OCI-LY7 (cell line): ENCODE data around the gene UGP2. TPM values are rescaled to one million over a fixed set of nuclear protein-coding genes. Genes with fewer than 3 reads are reported as not detected.

Experiments
- BruUV-seq: library from RNA; stranded (reverse); fragments of 400-500 nt; replicated peaks from 2 replicates; lab custom pipeline; 2021; lab: Mats Ljungman, UMichigan
- CTCF ChIA-PET: fragments of 300-600 bp; sonication (Branson Sonifier 250); formaldehyde crosslinking; loops from one replicate; lab custom pipeline; 2022; ENCODE audit warnings: antibody characterized with exemption; ENCODE audit not compliant: unreplicated experiment; lab: Charles Lee
- POLR2A ChIA-PET: fragments of 300-600 bp; sonication (Branson Sonifier 250); formaldehyde crosslinking; loops from one replicate; lab custom pipeline; 2022; ENCODE audit warnings: antibody characterized with exemption; lab: Charles Lee
- DNase-seq: peaks from one replicate; pipeline ENCODE4 v3.0.0-alpha.2; 2015; ENCODE audit warnings: low spot score
- H2AFZ ChIP-seq: fragments of 200-600 bp; sonication (generic), shearing (Covaris generic); 2 replicates; pipeline ENCODE4 v1.6.1; 2014; ENCODE audit warnings: mild to moderate bottlenecking, antibody characterized with exemption, low read length, moderate library complexity
- H3K27ac ChIP-seq: fragments of 200-600 bp; sonication (generic); 2 replicates; pipeline ENCODE4 v1.5.1; 2014; ENCODE audit warnings: mixed run types, low read depth, mild to moderate bottlenecking, moderate library complexity, low read length, inconsistent platforms; ENCODE audit not compliant: poor library complexity, severe bottlenecking
- H3K36me3 ChIP-seq: fragments of 200-600 bp; sonication (generic); 2 replicates; pipeline ENCODE4 v1.6.1; 2014; ENCODE audit warnings: mild to moderate bottlenecking, antibody characterized with exemption, low read length, moderate library complexity, mixed read lengths; ENCODE audit not compliant: insufficient read depth
- H3K4me1 ChIP-seq: fragments of 200-600 bp; sonication (generic); 2 replicates; pipeline ENCODE4 v1.5.1; 2014; ENCODE audit warnings: mild to moderate bottlenecking, low read length; ENCODE audit not compliant: insufficient read depth, poor library complexity, severe bottlenecking
- H3K4me2 ChIP-seq: fragments of 200-600 bp; sonication (generic); 2 replicates; pipeline ENCODE4 v1.6.1; 2014; ENCODE audit warnings: mild to moderate bottlenecking, low read length
- H3K4me3 ChIP-seq: fragments of 200-600 bp; sonication (generic); 2 replicates; pipeline ENCODE4 v1.5.1; 2014; ENCODE audit warnings: mild to moderate bottlenecking, low read depth, low read length; ENCODE audit not compliant: poor library complexity, severe bottlenecking
- H3K79me2 ChIP-seq: fragments of 200-600 bp; sonication (generic); 2 replicates; pipeline ENCODE4 v1.6.1; 2016; ENCODE audit warnings: low read depth, mild to moderate bottlenecking, low read length, moderate library complexity, mixed read lengths; ENCODE audit not compliant: insufficient read depth
- H3K9me2 ChIP-seq: fragments of 200-600 bp; sonication (generic); 2 replicates; pipeline ENCODE4 v1.6.1; 2016; ENCODE audit warnings: mild to moderate bottlenecking, low read length, mixed read lengths; ENCODE audit not compliant: insufficient read depth
- H3K9me3 ChIP-seq: fragments of 200-600 bp; sonication (generic); 2 replicates; pipeline ENCODE4 v1.6.1; 2014; ENCODE audit warnings: mild to moderate bottlenecking, mixed run types, low read length, mixed read lengths
- H4K20me1 ChIP-seq: fragments of 200-600 bp; sonication (generic); 2 replicates; pipeline ENCODE4 v1.6.1; 2014; ENCODE audit warnings: mild to moderate bottlenecking, antibody characterized with exemption, low read length, moderate library complexity, mixed read lengths; ENCODE audit not compliant: insufficient read depth
- EZH2phosphoT487 ChIP-seq: fragments of 200-600 bp; sonication (generic); IDR thresholded peaks from 2 replicates; pipeline ENCODE4 v1.6.1; 2018; ENCODE audit warnings: low read depth, borderline replicate concordance, mild to moderate bottlenecking, mixed run types, antibody characterized with exemption, low read length, moderate library complexity, mixed read lengths
- intact Hi-C: fragments of 100-400 bp; cut with micrococcal nuclease; formaldehyde crosslinking; loops from one replicate; pipeline ENCODE4 v1.10.0; 2022; ENCODE audit not compliant: unreplicated experiment
- total RNA-seq, 2 experiments: library from RNA; depleted of rRNA in 1 of 2; stranded (reverse); fragments of >200 nt in 1 of 2; shearing (Covaris generic) in 1 of 2; gene quantifications; 2 replicates each; pipeline ENCODE4 v1.2.3, GENCODE V29; 2014 to 2022
- TF ChIP-seq, protein P1 (sequence below): fragments of 200-600 bp; sonication (generic); conservative IDR thresholded peaks from 2 replicates; pipeline ENCODE4 v1.5.1; 2014; ENCODE audit warnings: mild to moderate bottlenecking, antibody characterized with exemption, low read length, moderate library complexity, mixed read lengths

UGP2 gene
- total RNA-seq, 2 experiments from 2014 or later: 53.7 to 71.4 TPM

DNA sequence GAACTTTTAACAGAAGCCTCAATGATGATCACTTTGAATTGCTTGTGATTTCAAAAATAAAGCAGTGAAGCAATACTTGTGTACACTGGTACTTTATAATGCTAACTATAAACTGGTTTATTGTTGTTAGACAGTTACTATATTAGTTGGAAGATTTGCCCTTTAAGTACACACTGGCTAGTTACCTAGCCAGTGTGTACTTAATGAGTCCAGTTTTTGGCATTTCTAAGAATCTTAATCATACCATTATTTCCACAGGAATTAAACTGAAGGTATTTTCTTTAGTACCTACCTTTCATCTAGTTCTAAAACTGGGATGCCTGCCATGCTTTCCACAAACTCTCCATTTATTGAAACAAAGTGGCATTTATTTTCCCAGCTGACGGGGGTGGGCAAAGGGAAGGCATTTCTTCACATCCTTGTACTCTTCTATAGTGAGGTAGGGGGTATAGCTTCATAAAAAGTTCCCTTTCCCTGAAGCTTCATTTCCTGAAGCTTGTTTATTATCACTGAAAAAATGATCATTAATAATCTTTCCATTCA, 49.9 kb downstream of the UGP2 start:
- CTCF ChIA-PET: no interaction called here
- POLR2A ChIA-PET: interaction anchor here (0.6 kb wide), 1 partner anchor 116 kb away, joined by 3 read pairs; no protein-coding TSS in a partner anchor
- BruUV-seq: no TSS peak

DNA sequence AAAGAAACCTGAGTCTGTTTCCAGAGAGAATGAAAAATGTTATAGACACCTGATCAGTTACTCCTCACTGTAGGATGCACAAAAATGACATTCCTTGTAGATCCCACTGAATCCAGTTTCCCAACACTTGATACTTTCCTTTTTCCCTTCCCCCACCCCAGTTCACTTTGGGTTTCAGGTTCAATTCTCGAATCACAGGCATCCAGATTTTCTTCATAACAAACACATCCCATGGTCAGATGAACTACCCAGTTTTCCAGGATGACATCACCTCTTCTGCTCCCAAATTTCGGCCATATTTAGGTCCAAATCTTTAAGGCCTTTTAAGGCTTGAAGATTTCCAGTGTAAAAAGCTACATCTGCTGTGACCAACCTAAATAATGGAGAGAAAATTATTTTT, 51.5 kb downstream of the UGP2 start:
- H3K4me3 ChIP-seq: no peak overlapping the region
- no peaks in the 10 kb centered on the region for H3K9me3 ChIP-seq
- DNase-seq: no peak
- no peak overlapping the region for H3K4me2 ChIP-seq
- intact Hi-C loops: no loop called here
- POLR2A ChIA-PET: no interaction called here
- H4K20me1 ChIP-seq: no peaks in the 10 kb centered on the region
- no peaks in the 10 kb centered on the region for H3K79me2 ChIP-seq
- no peak for TF ChIP-seq EZH2phosphoT487
- TF ChIP-seq, protein P1, sequence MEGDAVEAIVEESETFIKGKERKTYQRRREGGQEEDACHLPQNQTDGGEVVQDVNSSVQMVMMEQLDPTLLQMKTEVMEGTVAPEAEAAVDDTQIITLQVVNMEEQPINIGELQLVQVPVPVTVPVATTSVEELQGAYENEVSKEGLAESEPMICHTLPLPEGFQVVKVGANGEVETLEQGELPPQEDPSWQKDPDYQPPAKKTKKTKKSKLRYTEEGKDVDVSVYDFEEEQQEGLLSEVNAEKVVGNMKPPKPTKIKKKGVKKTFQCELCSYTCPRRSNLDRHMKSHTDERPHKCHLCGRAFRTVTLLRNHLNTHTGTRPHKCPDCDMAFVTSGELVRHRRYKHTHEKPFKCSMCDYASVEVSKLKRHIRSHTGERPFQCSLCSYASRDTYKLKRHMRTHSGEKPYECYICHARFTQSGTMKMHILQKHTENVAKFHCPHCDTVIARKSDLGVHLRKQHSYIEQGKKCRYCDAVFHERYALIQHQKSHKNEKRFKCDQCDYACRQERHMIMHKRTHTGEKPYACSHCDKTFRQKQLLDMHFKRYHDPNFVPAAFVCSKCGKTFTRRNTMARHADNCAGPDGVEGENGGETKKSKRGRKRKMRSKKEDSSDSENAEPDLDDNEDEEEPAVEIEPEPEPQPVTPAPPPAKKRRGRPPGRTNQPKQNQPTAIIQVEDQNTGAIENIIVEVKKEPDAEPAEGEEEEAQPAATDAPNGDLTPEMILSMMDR: no peak
- H3K9me2 ChIP-seq: no peaks in the 10 kb centered on the region
- no peaks in the 10 kb centered on the region for H3K4me1 ChIP-seq
- no TSS peak for BruUV-seq
- no peak overlapping the region for H3K27ac ChIP-seq
- CTCF ChIA-PET: no interaction called here
- H2AFZ ChIP-seq: no peak overlapping the region
- H3K36me3 ChIP-seq: peaks cover 95% of the 10 kb centered on the region

More for the DNA sequence above, 49.9 kb downstream of the UGP2 start:
- Histone ChIP-seq H3K9me3 (no peaks in the 10 kb centered on the region), H3K27ac (no peak overlapping the region), H3K4me2 (no peak overlapping the region), H3K79me2 (no peaks in the 10 kb centered on the region), H4K20me1 (no peaks in the 10 kb centered on the region), H3K36me3 (peaks cover 95% of the 10 kb centered on the region), H3K9me2 (no peaks in the 10 kb centered on the region), H3K4me1 (no peaks in the 10 kb centered on the region), H2AFZ (no peak overlapping the region), H3K4me3 (no peak overlapping the region)
- intact Hi-C loops: no loop called here
- DNase-seq: no peak
- TF ChIP-seq, protein P1: no peak
- TF ChIP-seq EZH2phosphoT487: no peak

DNA sequence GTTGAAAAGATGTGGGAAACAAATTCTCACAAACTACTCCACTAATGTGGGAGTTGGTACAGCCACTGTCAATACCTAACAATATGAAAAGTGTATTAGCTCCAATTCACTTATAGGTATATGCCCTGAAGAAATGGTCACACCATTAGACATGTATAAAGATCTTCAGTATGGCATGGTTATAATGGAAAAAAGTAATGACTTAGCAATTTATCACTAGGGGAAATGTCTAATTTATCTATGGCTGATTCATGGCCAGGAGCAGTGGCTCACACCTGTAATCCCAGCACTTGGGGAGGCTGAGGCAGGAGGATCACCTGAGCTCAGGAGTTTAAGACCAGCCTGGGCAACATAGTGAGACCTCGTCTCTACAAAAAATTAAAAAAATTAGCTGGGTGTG, 52.5 kb downstream of the UGP2 start:
- Histone ChIP-seq H2AFZ (no peak overlapping the region), H3K4me2 (no peak overlapping the region), H4K20me1 (no peaks in the 10 kb centered on the region), H3K9me2 (no peaks in the 10 kb centered on the region), H3K4me1 (no peaks in the 10 kb centered on the region), H3K36me3 (peaks cover 95% of the 10 kb centered on the region), H3K4me3 (no peak overlapping the region), H3K9me3 (no peaks in the 10 kb centered on the region), H3K79me2 (no peaks in the 10 kb centered on the region), H3K27ac (no peak overlapping the region)
- intact Hi-C loops: no loop called here
- CTCF ChIA-PET: no interaction called here
- BruUV-seq: no TSS peak
- POLR2A ChIA-PET: interaction anchor here (0.6 to 1.1 kb wide), 2 partner anchors 12 to 153 kb away, joined by 3 to 4 read pairs; no protein-coding TSS in a partner anchor
- no peak for DNase-seq
- TF ChIP-seq, protein P1: no peak
